HepG2 (cell line): ENCODE measurements around the gene TRIO.

Source experiments
- E2F2 ChIP-seq: sonication (generic); formaldehyde crosslinking; IDR thresholded peaks from 2 replicates; pipeline ENCODE4 v1.4.0; 2020; ENCODE audit warnings: missing genetic modification reagents, borderline replicate concordance
- MAZ ChIP-seq, 2 experiments: sonication (generic) in 1 of 2; formaldehyde crosslinking in 1 of 2; IDR thresholded peaks; 2 replicates each; pipeline versions ENCODE4 v1.5.0 to v1.6.1; 2012 to 2020; ENCODE audit warnings: low read depth in 2 of 2, mild to moderate bottlenecking in 2 of 2, borderline replicate concordance in 1 of 2, improper control_type of control experiment in 1 of 2, low read length in 1 of 2, missing genetic modification reagents in 1 of 2, moderate library complexity in 1 of 2
- TF ChIP-seq, protein P1 (sequence below): sonication (generic); formaldehyde crosslinking; IDR thresholded peaks from 2 replicates; pipeline ENCODE4 v1.5.0; 2020; ENCODE audit warnings: mild to moderate bottlenecking, missing genetic modification reagents, moderate library complexity

GRCh38 chr5:14269395-14269794 is 126.3 kb downstream of the TRIO start:
- no peak for TF ChIP-seq MAZ (IDR thresholded peaks at IDR 0.05; ENCODE audit: borderline replicate concordance, low read depth, low read length)
- TF ChIP-seq MAZ (CRISPR knock-in tag; IDR thresholded peaks at IDR 0.05; ENCODE audit: low read depth): no peak
- TF ChIP-seq, protein P1, sequence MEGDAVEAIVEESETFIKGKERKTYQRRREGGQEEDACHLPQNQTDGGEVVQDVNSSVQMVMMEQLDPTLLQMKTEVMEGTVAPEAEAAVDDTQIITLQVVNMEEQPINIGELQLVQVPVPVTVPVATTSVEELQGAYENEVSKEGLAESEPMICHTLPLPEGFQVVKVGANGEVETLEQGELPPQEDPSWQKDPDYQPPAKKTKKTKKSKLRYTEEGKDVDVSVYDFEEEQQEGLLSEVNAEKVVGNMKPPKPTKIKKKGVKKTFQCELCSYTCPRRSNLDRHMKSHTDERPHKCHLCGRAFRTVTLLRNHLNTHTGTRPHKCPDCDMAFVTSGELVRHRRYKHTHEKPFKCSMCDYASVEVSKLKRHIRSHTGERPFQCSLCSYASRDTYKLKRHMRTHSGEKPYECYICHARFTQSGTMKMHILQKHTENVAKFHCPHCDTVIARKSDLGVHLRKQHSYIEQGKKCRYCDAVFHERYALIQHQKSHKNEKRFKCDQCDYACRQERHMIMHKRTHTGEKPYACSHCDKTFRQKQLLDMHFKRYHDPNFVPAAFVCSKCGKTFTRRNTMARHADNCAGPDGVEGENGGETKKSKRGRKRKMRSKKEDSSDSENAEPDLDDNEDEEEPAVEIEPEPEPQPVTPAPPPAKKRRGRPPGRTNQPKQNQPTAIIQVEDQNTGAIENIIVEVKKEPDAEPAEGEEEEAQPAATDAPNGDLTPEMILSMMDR (CRISPR knock-in tag): no peak
- no peak for TF ChIP-seq E2F2 (CRISPR knock-in tag)
